ENCODE results near the gene SS18.

SS18 gene

DNA sequence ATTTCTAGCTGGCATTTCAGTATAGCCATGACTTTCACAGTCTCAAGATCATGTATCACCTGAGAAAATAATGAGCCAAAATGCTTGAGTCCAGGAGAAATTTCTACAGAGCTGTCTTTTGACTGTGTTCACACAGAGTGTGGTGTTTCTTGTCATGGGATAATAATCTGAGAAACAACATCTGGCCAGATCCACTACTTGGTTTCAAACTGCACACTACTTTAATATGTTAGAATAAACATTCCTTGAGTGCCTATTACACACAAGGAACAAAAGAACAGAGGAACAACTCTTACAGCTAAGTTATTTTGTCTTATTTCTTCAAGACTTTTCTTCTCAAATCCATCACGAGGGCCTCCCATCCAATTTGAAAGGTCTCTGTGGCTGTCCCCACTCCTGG is 108.3 kb downstream of the SS18 start:
- no peak overlapping the region for H3K4ac ChIP-seq (ENCODE audit: low read depth, low read length)
- H3K23ac ChIP-seq (ENCODE audit: low read length), result no peak overlapping the region
- no peak overlapping the region for H3K56ac ChIP-seq (ENCODE audit: low read length)
- no peak overlapping the region for H2BK5ac ChIP-seq (ENCODE audit: low read length)
- H4K5ac ChIP-seq (ENCODE audit: low read length), result no peak overlapping the region
- no peaks in the 10 kb centered on the region for H3K4me1 ChIP-seq (ENCODE audit: control insufficient read depth, low read depth, low read length)
- H3K9ac ChIP-seq (ENCODE audit: low read length), result no peak overlapping the region
- no peak overlapping the region for H2AK5ac ChIP-seq (ENCODE audit: low read length)
- WGBS (ENCODE audit: extremely low coverage, insufficient coverage, low lambda C conversion rate), result no CpG with 5 or more reads among the region's 1 CpG
- no peak overlapping the region for H2BK15ac ChIP-seq (replicated peaks; ENCODE audit: low read depth)
- H3K79me1 ChIP-seq (ENCODE audit: low read length), result no peaks in the 10 kb centered on the region
- H3K4me3 ChIP-seq (ENCODE audit: low read length), result no peak overlapping the region
- no peaks in the 10 kb centered on the region for H3K79me2 ChIP-seq (ENCODE audit: control insufficient read depth, insufficient read depth, low read length)
- H3K27me3 ChIP-seq (ENCODE audit: insufficient read depth, low read length, poor library complexity), result no peaks in the 10 kb centered on the region
- no peak for DNase-seq
- no peak overlapping the region for H3K27ac ChIP-seq (ENCODE audit: low read depth, low read length)
- H3K36me3 ChIP-seq (ENCODE audit: control insufficient read depth, insufficient read depth, low read length), result no peaks in the 10 kb centered on the region
- H2BK120ac ChIP-seq (ENCODE audit: low read depth, low read length), result no peak overlapping the region
- H3K18ac ChIP-seq (ENCODE audit: low read length), result no peak overlapping the region
- no peak overlapping the region for H4K8ac ChIP-seq (ENCODE audit: low read depth, low read length)
- H3K4me2 ChIP-seq (ENCODE audit: low read length), result no peak overlapping the region

DNA sequence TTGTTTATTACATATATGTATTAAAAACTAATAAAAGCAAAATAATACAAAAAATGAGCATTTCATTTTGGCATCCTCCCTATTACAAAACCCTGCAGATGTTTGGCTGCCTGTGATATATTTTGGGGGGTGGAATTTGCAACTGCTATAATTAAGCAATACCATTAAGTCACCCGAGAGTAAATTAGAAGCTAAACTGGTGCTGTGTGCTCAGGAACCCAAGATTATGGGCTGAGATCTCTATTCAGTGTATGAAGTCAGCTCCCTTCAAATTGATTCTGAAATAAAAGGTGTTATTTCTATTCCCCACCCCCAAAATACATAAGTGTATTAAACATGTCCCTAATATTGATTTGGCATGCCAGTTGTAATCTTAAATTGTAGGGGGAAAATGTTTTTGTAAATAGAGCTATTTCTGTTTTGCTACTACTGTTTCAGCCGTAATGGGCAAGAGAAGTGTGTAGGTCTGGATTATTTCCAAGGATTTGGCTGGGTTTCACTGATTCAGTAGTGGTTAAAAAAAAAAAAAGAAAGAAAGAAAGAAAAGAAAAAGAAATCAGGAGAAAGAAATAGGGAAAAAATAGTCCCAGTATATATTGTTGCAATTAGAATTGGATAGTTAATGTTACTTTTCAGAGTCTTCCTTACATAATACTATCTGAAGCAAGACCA is 110.9 kb downstream of the SS18 start:
- Histone ChIP-seq H3K27ac (ENCODE audit: low read depth, low read length) (no peak overlapping the region), H3K36me3 (ENCODE audit: control insufficient read depth, insufficient read depth, low read length) (no peaks in the 10 kb centered on the region), H3K4me2 (ENCODE audit: low read length) (no peak overlapping the region), H2BK120ac (ENCODE audit: low read depth, low read length) (no peak overlapping the region), H4K8ac (ENCODE audit: low read depth, low read length) (no peak overlapping the region), H3K9ac (ENCODE audit: low read length) (no peak overlapping the region), H3K4ac (ENCODE audit: low read depth, low read length) (no peak overlapping the region), H3K79me1 (ENCODE audit: low read length) (no peaks in the 10 kb centered on the region), H3K27me3 (ENCODE audit: insufficient read depth, low read length, poor library complexity) (no peaks in the 10 kb centered on the region), H2AK5ac (ENCODE audit: low read length) (no peak overlapping the region), H3K79me2 (ENCODE audit: control insufficient read depth, insufficient read depth, low read length) (no peaks in the 10 kb centered on the region), H3K4me3 (ENCODE audit: low read length) (no peak overlapping the region), H3K18ac (ENCODE audit: low read length) (no peak overlapping the region), H2BK15ac (replicated peaks; ENCODE audit: low read depth) (no peak overlapping the region), H3K4me1 (ENCODE audit: control insufficient read depth, low read depth, low read length) (no peaks in the 10 kb centered on the region), H4K5ac (ENCODE audit: low read length) (no peak overlapping the region), H3K23ac (ENCODE audit: low read length) (no peak overlapping the region), H2BK5ac (ENCODE audit: low read length) (no peak overlapping the region), H3K56ac (ENCODE audit: low read length) (no peak overlapping the region)
- DNase-seq, result no peak
- no CpG with 5 or more reads among the region's 2 CpGs for WGBS (ENCODE audit: extremely low coverage, insufficient coverage, low lambda C conversion rate)

DNA sequence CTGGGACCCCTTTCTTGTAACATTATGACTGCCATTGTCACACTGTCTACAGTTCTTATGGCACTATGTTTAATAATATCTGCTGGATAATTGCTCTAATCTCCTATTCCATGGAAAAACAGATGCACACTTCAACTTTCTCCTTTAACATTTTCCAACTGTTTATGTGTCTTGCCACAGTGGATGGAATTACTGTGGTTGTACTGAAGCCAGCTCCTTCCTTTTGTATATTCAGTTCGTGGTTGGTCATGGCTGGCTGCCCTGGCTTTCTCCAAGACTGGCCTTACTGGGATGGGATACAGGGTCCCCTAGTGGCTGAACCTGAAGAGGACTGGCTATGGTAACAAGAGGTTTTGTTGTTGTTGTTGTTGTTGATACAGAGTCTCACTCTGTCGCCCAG is 113.9 kb downstream of the SS18 start:
- Histone ChIP-seq H3K36me3 (ENCODE audit: control insufficient read depth, insufficient read depth, low read length) (no peaks in the 10 kb centered on the region), H2BK5ac (ENCODE audit: low read length) (no peak overlapping the region), H4K8ac (ENCODE audit: low read depth, low read length) (no peak overlapping the region), H3K27ac (ENCODE audit: low read depth, low read length) (no peak overlapping the region), H3K4me3 (ENCODE audit: low read length) (no peak overlapping the region), H4K5ac (ENCODE audit: low read length) (no peak overlapping the region), H3K79me2 (ENCODE audit: control insufficient read depth, insufficient read depth, low read length) (no peaks in the 10 kb centered on the region), H3K27me3 (ENCODE audit: insufficient read depth, low read length, poor library complexity) (no peaks in the 10 kb centered on the region), H2BK120ac (ENCODE audit: low read depth, low read length) (no peak overlapping the region), H2AK5ac (ENCODE audit: low read length) (no peak overlapping the region), H3K4ac (ENCODE audit: low read depth, low read length) (no peak overlapping the region), H3K23ac (ENCODE audit: low read length) (no peak overlapping the region), H3K79me1 (ENCODE audit: low read length) (no peaks in the 10 kb centered on the region), H2BK15ac (replicated peaks; ENCODE audit: low read depth) (no peak overlapping the region), H3K56ac (ENCODE audit: low read length) (no peak overlapping the region), H3K4me1 (ENCODE audit: control insufficient read depth, low read depth, low read length) (no peaks in the 10 kb centered on the region), H3K4me2 (ENCODE audit: low read length) (no peak overlapping the region), H3K18ac (ENCODE audit: low read length) (no peak overlapping the region), H3K9ac (ENCODE audit: low read length) (no peak overlapping the region)
- WGBS (ENCODE audit: extremely low coverage, insufficient coverage, low lambda C conversion rate), result no CpG with 5 or more reads among the region's 2 CpGs
- no peak for DNase-seq

DNA sequence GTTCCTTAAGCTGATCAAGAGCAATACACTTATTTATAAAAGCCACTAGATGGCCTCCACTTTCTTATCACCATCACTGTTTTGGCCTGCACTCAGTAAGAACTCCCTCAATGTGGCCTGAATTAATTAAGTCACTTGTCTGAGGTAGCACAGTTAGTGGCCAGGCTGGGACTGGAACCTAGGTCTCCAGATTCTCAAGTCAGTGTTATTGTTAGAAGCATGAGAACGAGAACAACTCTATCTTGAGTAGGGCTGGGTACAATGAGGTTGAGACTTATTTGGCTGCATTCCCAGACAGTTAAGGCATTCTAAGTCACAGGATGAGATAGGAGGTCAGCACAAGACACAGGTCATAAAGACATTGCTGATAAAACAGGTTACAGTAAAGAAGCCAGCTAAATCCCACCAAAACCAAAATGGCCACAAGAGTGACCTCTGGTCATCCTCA is 115.8 kb downstream of the SS18 start:
- no CpG with 5 or more reads among the region's 1 CpG for WGBS (ENCODE audit: extremely low coverage, insufficient coverage, low lambda C conversion rate)
- peak; percentile 52 for DNase-seq

More for the DNA sequence above, 115.8 kb downstream of the SS18 start:
- Histone ChIP-seq H3K4me3 (ENCODE audit: low read length) (no peak overlapping the region), H3K4me2 (ENCODE audit: low read length) (no peak overlapping the region), H3K18ac (ENCODE audit: low read length) (no peak overlapping the region), H3K36me3 (ENCODE audit: control insufficient read depth, insufficient read depth, low read length) (no peaks in the 10 kb centered on the region), H4K8ac (ENCODE audit: low read depth, low read length) (no peak overlapping the region), H3K56ac (ENCODE audit: low read length) (no peak overlapping the region), H3K9ac (ENCODE audit: low read length) (no peak overlapping the region), H3K79me1 (ENCODE audit: low read length) (no peaks in the 10 kb centered on the region), H3K27ac (ENCODE audit: low read depth, low read length) (no peak overlapping the region), H3K4me1 (ENCODE audit: control insufficient read depth, low read depth, low read length) (no peaks in the 10 kb centered on the region), H3K27me3 (ENCODE audit: insufficient read depth, low read length, poor library complexity) (no peaks in the 10 kb centered on the region), H2BK120ac (ENCODE audit: low read depth, low read length) (no peak overlapping the region), H2BK5ac (ENCODE audit: low read length) (no peak overlapping the region), H3K4ac (ENCODE audit: low read depth, low read length) (no peak overlapping the region), H3K79me2 (ENCODE audit: control insufficient read depth, insufficient read depth, low read length) (no peaks in the 10 kb centered on the region), H2AK5ac (ENCODE audit: low read length) (no peak overlapping the region), H4K5ac (ENCODE audit: low read length) (no peak overlapping the region), H3K23ac (ENCODE audit: low read length) (no peak overlapping the region), H2BK15ac (replicated peaks; ENCODE audit: low read depth) (no peak overlapping the region)
